Activated effector memory CD4-positive, alpha-beta T cell treated with anti-CD3 and anti-CD28 coated beads, Interleukin-2, amount 50 U/mL, for 16 hours (primary cell): Measurements from ENCODE around the gene MISP3.
"Not testable (repeated sequence)": the region's sequence is repeated elsewhere in the genome, so short reads cannot be mapped to it uniquely, and the experiment has no call there.

Experiments used
- DNase-seq: peaks from one replicate; pipeline ENCODE4 v3.0.0-alpha.2; 2020

MISP3 gene

GRCh38 chr19:14072535-14073260, at the start of gene MISP3:
TSS of gene MISP3 (plus strand) at chr19:14072786. CDS start at chr19:14073310, 524 bp downstream.
- DNase-seq, result peak; percentile 76

DNA sequence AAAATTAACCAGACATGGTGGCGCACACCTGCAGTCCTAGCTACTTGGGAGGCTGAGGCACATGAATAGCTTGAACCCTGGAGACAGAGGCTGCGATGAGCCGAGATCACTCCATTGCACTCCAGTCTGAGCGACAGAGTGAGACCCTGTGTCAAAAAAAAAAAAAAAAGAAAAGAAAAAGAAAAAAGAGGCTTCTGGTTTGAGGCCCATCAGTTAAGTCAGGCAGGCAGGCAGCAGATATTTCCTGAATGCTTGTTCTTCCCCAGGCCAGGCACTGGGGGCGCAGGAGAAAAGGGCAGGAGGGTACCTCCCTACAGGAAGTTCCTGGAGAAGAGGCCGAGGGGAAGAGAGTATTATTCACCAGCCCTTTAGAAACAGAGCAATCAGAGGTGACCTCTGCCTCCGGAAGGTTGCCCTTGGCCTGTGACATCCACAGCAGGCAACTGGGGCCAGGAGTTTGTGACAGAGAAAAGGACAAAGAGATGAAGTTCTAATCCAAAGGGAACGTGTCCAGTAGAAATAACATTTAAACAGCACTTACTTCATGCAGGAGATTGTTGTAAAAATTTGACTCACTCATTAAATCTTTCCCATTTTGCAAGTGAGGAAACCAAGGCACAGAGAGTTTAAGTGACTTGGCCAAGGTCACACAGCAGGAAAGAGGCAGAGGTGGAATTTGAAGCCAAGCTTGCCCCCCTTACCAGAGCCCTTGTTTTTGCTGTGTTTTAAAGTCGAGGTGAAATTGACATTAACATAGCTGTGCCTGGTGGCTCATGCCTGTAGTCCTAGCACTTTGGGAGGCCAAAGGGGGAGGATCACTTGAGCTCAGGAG, 49.0 kb upstream of the MISP3 start:
- no peak for DNase-seq

GRCh38 chr19:14026652-14027192, 45.9 kb upstream of the MISP3 start:
- not testable (repeated sequence) for DNase-seq

DNA sequence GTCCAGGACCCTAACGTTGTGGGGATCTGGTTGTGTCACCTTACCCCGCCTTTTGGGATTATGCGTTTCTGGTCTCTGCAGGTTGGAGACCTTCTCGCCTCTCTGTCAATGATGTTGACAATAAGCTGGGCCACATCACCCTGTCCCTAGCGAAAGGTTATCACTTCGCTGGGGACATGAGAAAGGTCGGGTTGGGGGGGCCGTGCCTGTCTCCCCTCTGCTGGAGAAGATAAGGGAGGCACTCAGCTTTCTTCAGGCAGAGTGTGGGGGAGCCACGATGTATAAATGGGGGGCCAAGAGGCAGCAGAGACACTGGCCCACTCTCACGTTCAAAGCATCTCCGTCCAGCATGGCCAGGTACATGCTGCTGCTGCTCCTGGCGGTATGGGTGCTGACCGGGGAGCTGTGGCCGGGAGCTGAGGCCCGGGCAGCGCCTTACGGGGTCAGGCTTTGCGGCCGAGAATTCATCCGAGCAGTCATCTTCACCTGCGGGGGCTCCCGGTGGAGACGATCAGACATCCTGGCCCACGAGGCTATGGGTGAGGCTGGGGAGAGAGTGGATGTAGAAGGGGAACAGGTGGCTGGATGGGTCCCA, 44.6 kb upstream of the MISP3 start, which contains the start of gene RLN3:
RLN3 (plus strand) TSS at position 293 of the 595 bp plus-strand sequence; CDS start at position 350, 57 bp downstream.
- DNase-seq, result no peak

GRCh38 chr19:14028901-14029300, 43.7 kb upstream of the MISP3 start:
- no peak for DNase-seq

- DNase-seq, result no peak
These were observed 41.4 kb upstream of the MISP3 start for GRCh38 chr19:14030997-14031718.

DNA sequence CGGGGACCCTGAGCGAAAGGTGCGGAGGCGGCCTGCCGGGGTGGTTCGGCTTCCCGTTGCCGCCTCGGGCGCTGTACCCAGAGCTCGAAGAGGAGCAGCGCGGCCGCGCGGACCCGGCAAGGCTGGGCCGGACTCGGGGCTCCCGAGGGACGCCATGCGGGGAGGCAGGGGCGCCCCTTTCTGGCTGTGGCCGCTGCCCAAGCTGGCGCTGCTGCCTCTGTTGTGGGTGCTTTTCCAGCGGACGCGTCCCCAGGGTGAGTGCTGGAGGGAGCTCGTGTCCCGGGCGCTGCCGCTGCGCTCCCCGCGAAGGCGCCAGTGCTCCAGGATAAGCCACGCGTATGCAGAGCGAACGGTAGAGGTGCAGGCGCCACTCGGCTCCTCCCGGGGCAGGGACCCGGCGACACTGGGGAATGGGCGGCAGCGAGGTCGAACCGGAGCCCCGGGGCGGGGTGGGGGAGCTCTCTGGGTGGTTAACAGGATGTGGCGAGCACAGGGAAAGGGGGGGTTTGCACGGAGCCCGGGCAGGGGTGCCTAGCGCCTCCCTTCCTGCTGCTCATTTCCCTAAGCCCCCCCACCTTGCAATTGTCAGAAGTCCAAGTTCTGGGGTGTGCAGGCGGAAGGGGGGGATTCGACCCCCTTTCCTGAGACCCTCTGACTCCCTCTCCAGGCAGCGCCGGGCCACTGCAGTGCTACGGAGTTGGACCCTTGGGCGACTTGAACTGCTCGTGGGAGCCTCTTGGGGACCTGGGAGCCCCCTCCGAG, 40.7 kb upstream of the MISP3 start, which contains the start of gene IL27RA:
IL27RA (plus strand) TSS at position 44 of the 762 bp plus-strand sequence; CDS start at position 155, 111 bp downstream.
- DNase-seq, result peak; percentile 93

- DNase-seq, result no peak
These were observed 38.6 kb upstream of the MISP3 start for GRCh38 chr19:14033946-14034345.

DNA sequence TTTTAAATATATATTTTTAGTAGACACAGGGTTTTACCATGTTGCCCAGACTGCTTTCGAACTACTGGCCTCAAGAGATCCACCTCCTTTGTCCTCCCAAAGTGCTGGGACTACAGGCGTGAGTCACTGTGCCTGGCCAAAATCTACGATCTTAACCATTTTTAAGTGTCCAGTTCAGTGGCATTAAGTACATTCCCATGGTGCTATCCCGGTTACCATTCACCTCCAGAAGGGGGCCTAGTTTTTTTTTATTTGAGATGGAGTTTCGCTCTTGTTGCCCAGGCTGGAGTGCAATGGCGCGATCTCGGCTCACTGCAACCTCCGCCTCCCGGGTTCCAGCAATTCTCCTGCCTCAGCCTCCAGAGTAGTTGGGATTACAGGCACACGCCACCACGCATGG, 37.4 kb upstream of the MISP3 start:
- DNase-seq, result not testable (repeated sequence)

GRCh38 chr19:14035706-14036105, 36.9 kb upstream of the MISP3 start:
- DNase-seq, result no peak

DNA sequence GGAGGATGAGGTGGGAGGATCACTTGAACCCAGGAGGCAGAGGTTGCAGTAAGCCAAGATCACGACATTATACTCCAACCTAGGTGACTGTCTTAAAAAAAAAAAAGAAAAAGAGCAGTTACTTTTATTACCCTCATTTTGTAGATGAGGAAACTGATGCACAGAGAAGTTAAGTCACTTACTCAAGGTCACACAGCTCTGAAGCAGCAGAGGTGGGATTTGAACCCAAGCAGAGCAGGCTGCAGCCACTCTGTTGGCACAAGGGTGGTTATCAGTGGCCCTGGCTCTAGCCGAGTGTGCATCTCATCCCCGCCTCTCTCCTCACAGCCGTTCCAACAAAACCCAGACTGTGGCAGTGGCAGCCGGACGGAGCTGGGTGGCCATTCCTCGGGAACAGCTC, 33.4 kb upstream of the MISP3 start:
- DNase-seq, result no peak

DNA sequence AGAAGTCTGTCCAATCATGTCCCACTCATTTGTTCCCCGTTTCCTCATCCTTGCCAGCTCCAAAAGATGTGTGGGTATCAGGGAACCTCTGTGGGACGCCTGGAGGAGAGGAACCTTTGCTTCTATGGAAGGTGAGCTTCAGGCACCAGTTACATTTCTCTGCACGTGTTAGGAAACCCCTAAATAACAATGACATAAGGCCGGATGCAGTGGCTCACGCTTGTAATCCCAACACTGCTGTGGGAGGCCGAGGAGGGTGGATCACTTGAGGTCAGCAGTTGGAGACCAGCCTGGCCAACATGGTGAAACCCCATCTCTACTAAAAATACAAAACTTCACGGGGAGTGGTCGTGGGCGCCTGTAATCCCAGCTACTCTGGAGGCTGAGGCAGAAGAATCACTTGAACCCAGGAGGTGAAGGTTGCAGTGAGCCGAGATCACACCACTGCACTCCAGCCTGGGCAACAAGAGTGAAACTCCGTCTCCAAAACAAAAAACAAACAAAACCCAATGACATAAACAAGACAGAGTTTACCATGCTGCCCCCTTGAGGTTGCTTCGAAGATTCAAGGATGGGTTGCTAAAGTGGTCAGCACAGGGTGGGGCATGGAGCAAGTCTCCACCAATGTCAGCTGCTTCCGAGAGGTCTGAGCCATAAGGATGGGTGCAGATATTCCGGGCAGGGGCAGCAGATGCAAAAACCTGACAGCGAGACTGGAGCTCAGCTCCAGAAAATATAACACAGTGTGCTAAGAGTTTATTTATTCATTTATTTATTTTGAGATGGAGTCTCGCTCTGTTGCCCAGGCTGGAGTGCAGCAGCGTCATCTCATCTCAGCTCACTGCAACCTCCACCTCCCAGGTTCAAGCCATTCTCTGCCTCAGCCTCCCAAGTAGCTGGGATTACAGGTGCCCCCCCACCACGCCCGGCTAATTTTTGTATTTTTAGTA, 29.7 kb upstream of the MISP3 start:
- peak; percentile 74 for DNase-seq

GRCh38 chr19:14047866-14048265, 24.7 kb upstream of the MISP3 start:
- DNase-seq, result not testable (repeated sequence)

- peak; percentile 91 for DNase-seq
These were observed 24.0 kb upstream of the MISP3 start for GRCh38 chr19:14048443-14049153.

GRCh38 chr19:14050512-14050911, 22.1 kb upstream of the MISP3 start:
- DNase-seq, result no peak

GRCh38 chr19:14050961-14051360, 21.6 kb upstream of the MISP3 start:
- not testable (repeated sequence) for DNase-seq

GRCh38 chr19:14051980-14052379, 20.6 kb upstream of the MISP3 start:
- DNase-seq, result no peak

GRCh38 chr19:14052470-14052869, 20.1 kb upstream of the MISP3 start:
- DNase-seq, result no peak

DNA sequence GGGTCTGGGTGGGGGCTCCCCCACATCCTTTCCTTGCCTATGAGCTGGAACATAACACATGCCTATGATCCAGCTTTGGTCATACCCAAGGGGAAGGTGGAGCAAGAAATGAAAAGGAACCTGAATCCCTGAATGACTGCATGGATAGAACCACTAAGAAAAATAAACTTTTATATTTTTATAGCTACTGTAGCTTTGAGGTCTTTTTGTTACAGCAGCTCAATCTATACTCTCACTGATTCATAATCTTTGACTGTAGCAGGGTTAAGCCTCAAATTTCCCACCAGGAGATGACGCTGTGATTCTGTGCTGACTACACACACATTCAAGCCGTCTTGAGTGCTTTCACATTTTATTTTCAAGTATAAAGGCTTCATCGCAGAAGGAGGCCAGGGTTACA, 19.6 kb upstream of the MISP3 start:
- DNase-seq, result no peak

- DNase-seq, result no peak
These were observed 19.1 kb upstream of the MISP3 start for GRCh38 chr19:14053500-14053899.
